Hepatic stellate cell (primary cell): Measurements from ENCODE around the gene TMEM258.
A peak's percentile ranks its signal among the peaks of the same experiment; 100 is the strongest.

ENCODE experiments used
- DNase-seq: peaks from one replicate; pipeline ENCODE4 v3.0.0; 2011; ENCODE audit warnings: low spot score

TMEM258 gene

DNA sequence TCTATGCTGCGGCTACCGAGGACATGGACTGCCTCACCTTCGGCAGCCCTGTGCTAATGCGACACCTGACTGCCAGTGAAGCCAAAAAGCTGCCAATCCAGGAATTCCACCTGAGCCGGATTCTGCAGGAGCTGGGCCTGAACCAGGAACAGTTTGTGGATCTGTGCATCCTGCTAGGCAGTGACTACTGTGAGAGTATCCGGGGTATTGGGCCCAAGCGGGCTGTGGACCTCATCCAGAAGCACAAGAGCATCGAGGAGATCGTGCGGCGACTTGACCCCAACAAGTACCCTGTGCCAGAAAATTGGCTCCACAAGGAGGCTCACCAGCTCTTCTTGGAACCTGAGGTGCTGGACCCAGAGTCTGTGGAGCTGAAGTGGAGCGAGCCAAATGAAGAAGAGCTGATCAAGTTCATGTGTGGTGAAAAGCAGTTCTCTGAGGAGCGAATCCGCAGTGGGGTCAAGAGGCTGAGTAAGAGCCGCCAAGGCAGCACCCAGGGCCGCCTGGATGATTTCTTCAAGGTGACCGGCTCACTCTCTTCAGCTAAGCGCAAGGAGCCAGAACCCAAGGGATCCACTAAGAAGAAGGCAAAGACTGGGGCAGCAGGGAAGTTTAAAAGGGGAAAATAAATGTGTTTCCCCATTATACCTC is 3.6 kb upstream of the TMEM258 start:
- no peak for DNase-seq

DNA sequence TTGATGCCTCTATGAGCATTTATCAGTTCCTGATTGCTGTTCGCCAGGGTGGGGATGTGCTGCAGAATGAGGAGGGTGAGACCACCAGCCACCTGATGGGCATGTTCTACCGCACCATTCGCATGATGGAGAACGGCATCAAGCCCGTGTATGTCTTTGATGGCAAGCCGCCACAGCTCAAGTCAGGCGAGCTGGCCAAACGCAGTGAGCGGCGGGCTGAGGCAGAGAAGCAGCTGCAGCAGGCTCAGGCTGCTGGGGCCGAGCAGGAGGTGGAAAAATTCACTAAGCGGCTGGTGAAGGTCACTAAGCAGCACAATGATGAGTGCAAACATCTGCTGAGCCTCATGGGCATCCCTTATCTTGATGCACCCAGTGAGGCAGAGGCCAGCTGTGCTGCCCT is 3.1 kb upstream of the TMEM258 start:
- DNase-seq, result no peak

GRCh38 chr11:61794579-61794978 is 2.2 kb upstream of the TMEM258 start:
- DNase-seq, result no peak

DNA sequence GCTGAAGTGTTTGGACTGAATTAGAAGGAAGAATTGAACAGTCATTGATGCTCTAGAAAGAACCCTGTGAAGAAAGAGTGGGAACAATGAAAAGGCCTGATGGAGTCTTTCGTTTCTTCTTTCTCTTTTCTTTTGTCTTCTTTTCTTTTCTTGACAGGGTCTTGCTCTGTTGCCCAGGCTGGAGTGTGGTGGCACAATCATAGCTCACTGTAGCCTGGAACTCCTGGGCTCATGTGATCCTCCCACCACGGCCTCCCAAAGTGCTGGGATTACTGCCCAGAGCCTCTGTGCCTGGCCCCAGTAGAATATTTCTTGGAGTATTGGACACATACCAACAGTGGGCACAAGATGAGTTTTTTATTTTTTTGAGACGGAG is 1.4 kb upstream of the TMEM258 start:
- DNase-seq, result no peak

DNA sequence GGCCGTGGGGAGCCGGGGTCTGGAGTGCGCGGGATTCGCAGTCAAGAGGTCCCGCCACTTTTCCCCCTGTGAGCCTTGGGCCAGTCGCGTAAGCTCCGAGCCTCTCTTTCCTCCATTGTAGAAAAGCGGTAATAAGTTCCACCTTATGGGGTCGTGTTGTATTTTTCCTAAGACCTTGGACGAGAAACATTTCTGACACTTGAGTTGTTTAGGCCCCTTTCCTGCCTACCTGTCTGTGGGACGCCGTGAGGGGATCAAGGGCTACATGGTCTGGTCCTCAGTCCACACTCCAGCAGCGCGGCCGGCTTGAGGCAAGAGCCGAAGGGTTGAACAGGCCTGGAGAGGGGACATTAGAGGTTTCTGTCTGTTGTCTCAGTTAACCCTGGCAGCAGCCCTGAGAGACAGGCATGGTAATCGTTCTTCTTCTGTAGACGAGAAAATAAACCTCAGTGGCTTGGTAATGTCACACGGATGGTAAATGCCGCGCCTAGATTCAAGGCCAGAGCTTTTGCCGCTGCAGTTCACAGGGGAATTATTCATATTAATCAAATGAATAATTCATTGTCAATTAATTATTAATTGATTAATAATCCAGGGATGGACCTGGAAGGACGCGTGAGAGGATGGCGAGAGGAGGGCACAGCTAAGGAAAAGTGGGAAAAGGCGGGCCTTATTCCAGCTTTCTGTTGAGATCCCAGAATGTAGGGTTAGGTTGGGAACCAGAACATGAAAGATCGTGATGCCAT is 857 bp upstream of the TMEM258 start:
- no peak for DNase-seq

- peak; percentile 85 for DNase-seq
Measured at GRCh38 chr11:61791737-61792309, 576 bp downstream of the TMEM258 start.

GRCh38 chr11:61787928-61788491 is 4.4 kb downstream of the TMEM258 start:
- DNase-seq, result peak; percentile 70

DNA sequence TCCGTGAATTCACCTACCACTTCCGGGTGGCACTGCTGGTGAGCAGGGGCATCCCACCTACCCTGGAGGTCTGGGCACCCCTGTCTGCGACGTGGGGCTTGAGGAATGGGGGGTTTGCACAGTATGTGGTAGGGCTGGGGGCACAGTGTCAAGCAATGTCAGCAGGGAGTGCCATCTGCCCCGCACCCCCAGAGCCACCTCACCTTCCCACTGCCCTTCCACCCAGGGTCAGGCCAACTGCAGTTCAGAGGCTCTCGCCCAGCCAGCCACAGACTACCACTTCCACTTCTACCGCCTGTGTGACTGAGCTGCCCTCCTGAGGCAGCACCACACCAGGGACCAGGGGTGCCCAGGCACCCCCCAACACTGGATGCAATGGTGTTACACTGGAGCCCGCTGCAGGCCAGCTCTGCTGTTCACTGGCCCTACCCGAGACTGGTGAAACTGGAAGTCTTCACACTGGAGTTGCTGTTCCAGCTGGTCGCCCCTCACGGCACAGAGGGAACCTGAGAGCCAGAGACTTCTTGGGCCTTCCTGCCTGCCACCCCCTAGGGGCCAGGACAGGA is 6.5 kb downstream of the TMEM258 start:
- DNase-seq, result no peak

DNA sequence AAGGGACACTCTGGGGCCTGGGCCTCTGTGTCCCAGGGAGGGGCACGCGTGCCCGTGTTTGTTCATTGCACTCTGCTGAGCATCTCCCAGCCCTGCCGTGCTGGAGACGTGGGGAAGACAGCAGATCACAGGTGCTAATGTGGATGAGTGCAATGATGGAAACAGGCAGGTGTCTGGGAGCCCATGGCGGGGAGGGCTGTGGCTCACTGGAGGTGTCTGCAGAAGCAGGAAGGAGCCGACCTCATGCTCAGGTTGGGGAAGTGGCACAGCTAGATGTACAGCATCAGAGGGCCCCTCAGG is 7.9 kb downstream of the TMEM258 start:
- no peak for DNase-seq

DNA sequence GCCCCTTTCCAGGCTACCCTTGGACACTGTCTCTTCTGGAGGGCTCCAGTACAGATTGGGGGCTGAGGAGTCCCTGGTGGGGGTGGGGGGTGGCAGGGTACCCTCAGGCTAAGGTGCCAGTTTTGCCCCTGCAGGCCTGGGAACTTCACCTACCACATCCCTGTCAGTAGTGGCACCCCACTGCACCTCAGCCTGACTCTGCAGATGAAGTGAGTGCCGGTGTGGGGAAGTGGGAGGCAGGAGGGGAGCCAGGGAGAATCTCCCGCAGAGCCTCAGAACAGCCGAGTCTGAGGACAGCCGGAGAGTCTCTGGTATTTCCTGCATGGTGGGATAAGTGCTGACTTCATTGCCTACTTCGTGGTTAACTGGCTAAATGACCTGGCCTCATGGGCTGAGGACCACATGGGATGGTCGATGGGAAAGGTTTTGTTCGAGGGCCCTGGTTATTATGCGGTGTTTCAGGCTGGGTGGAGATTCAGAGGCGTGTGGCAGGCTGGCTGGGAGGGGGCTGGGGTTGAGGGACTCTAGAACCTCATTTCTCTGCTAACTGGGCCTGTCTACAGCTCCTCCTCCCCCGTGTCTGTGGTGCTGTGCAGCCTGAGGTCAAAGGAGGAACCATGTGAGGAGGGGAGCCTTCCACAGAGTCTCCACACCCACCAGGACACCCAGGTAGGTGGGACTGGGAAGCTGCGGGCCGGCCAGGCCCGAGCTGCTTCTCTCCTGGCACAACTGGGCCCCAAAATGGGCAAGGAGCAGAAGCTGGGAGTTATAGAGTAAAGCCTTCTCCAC is 8.5 kb downstream of the TMEM258 start:
- DNase-seq, result peak; percentile 59

GRCh38 chr11:61782841-61783240 is 9.6 kb downstream of the TMEM258 start:
- DNase-seq, result no peak

- DNase-seq, result no peak
Measured at GRCh38 chr11:61782299-61782698, 10.1 kb downstream of the TMEM258 start.

- no peak for DNase-seq
Measured at GRCh38 chr11:61781585-61781984, 10.8 kb downstream of the TMEM258 start.

GRCh38 chr11:61780581-61781162 is 11.7 kb downstream of the TMEM258 start:
- no peak for DNase-seq

DNA sequence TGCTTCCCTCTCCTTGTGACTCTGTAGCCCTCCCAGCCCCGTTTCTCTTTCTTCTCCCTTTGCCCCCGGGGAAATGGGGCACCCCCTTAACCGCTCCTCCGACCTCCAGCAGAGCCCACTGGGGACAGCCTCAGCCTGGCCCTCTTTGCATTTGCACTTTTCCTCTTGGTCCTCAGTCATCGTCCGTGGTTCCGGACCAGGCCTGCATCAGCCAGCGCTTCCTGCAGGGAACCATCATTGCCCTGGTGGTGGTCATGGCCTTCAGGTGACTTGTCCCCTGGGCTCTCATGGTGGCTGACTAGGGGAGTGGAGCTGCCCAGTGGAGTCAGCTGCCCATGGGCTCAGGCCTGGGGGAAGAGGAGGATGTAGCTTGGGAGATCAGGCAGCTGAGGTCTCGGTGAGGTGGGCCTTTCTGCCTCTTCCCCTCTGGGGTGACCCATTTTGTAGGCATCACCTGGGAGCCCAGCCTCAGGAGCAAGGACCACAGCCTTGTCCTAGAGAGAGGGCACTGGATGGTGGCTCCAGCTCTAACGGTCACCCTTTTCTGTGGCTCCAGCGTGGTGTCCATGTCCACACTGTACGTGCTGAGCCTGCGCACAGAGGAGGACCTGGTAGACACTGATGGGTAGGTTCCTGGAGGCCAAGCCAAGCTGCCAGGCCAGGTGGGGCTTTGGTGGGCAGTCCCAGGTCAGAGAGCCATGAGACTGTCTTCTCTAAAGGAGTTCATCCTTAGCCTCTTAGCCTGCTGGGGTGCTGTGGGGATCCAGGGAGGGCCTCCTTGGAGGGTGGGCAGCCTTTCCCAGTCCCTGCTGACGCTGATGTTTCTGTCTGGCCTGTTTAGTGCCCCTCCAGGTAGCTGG is 12.5 kb downstream of the TMEM258 start:
- DNase-seq, result no peak

DNA sequence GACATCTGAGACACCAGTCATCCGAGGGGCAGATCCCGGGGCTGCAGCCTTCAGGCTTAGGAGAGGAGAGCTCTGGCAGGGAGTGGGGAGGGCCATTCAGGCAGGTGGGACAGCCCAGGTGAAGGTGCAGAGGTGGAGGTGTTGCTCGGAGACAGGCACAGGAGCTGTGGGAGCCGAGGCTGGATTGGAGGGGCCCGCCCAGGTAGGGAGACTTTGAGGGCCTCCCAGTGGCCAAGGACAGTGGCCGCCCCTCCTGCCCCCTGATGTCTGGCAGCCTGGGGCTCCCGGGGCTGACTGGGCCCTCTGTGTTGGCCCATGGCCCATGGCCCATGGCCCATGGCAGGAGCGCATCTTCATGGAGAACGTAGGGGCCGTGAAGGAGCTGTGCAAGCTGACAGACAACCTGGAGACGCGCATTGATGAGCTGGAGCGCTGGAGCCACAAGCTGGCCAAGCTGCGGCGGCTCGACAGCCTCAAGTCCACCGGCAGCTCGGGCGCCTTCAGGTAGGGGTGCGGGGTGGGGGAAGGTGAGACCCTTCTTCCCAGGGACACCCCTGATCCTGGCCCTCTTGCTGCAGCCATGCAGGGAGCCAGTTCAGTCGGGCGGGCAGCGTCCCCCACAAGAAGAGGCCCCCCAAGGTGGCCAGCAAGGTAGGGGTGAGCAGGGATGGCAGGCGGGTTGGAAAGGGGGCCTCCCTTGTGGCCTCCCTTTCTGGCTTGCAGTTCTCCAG is 13.3 kb downstream of the TMEM258 start:
- no peak for DNase-seq

GRCh38 chr11:61778357-61778886 is 14.0 kb downstream of the TMEM258 start:
- no peak for DNase-seq

- no peak for DNase-seq
Measured at GRCh38 chr11:61777234-61778090, 14.9 kb downstream of the TMEM258 start.

DNA sequence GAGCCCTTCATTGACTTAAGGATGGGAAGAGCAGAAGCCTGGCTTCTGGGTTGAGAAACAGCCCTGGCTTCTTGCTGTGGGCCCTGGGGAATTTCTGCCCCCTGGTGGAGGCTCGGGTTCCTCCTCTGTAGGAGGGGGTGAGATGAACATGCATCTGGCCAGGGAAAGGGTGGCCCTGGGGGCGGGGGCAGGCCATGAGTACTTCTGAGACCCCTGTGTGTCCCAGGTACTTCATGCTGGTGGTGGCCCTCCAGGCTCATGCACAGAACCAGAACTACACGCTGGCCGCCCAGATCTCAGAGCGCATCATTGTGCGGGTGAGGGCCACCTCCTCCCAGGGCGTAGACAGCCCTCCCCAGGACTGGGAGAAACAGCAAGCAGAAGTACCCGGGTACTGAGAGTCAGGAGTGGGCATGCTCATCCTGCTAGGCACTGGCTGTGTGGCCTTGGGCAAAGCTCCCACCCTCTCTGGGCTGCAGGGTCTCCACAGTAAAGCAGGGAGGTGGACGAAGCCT is 15.8 kb downstream of the TMEM258 start:
- peak; percentile 96 for DNase-seq
